Thyroid gland (tissue), 4 donors: Measurements from ENCODE around the gene SSB. TPM values are rescaled to one million over a fixed set of nuclear protein-coding genes. Genes with fewer than 3 reads are reported as not detected.
"Not testable (repeated sequence)": the region's sequence is repeated elsewhere in the genome, so short reads cannot be mapped to it uniquely, and the experiment has no call there.

Experiments used
- DNase-seq, 2 donors: peaks; one replicate each; pipeline ENCODE4 v3.0.0-alpha.2; 2019
- H3K27ac ChIP-seq, 3 donors: fragments of 200-600 bp; sonication (generic); 1 replicate in 2 of 3; 2 replicates in 1 of 3; pipeline ENCODE4 v1.5.1; 2016 to 2019; ENCODE audit warnings: mild to moderate bottlenecking in 1 of 3, moderate library complexity in 1 of 3
- H3K27me3 ChIP-seq: fragments of 200-600 bp; sonication (generic); one replicate; pipeline ENCODE4 v1.5.1; 2019
- H3K36me3 ChIP-seq, 2 donors: fragments of 200-600 bp; sonication (generic); one replicate each; pipeline ENCODE4 v1.5.1; 2016 to 2019
- H3K4me1 ChIP-seq, 2 donors: fragments of 200-600 bp; sonication (generic); one replicate each; pipeline ENCODE4 v1.5.1; 2017 to 2019
- H3K4me3 ChIP-seq, 3 donors: fragments of 200-600 bp; sonication (generic); replicated peaks in 1 of 3; 1 replicate in 2 of 3; 2 replicates in 1 of 3; pipeline ENCODE4 v1.5.1; 2016; ENCODE audit warnings: mild to moderate bottlenecking in 1 of 3
- H3K9me3 ChIP-seq: fragments of 200-600 bp; sonication (generic); one replicate; pipeline ENCODE4 v1.5.1; 2017
- CTCF ChIP-seq, 6 experiments: fragments of 200-600 bp in 3 of 6; fragments of 450-650 bp in 3 of 6; sonication (generic) in 3 of 6; IDR thresholded peaks; one replicate each; pipeline ENCODE4 v1.5.1; 2016 to 2019; ENCODE audit warnings: antibody characterized with exemption in 6 of 6, mild to moderate bottlenecking in 2 of 6, inconsistent platforms in 1 of 6, moderate library complexity in 1 of 6
- POLR2A ChIP-seq, 2 donors: fragments of 450-650 bp; IDR thresholded peaks; one replicate each; pipeline ENCODE4 v1.6.1; 2017; ENCODE audit warnings: antibody characterized with exemption in 2 of 2, mild to moderate bottlenecking in 2 of 2, moderate library complexity in 1 of 2
- WGBS, 2 donors: methylation state at CpG; one replicate each; pipeline ENCODE4 v1.1.5; 2017; 5-methylcytosine and 5-hydroxymethylcytosine counted together
- intact Hi-C: fragments of 100-400 bp; cut with DNase I; formaldehyde crosslinking; loops from one replicate; pipeline ENCODE4 v1.15.1; 2023
- total RNA-seq, 4 donors: library from RNA; depleted of rRNA; stranded (reverse); fragments of >200 nt; gene quantifications; one replicate each; pipeline ENCODE4 v1.2.3, GENCODE V29; 2016

The SSB gene
- total RNA-seq, 4 donors from 2014 or later: 58.8 to 157 (median 102) TPM

GRCh38 chr2:169840747-169841142 is 42.1 kb downstream of the SSB start:
- Histone ChIP-seq H3K27ac (no peak overlapping the region), H3K36me3 (no peaks in the 10 kb centered on the region), H3K9me3 (no peaks in the 10 kb centered on the region), H3K27me3 (no peaks in the 10 kb centered on the region), H3K4me3 (no peak overlapping the region), H3K4me1 (peaks cover 14 to 37% of the 10 kb centered on the region in 2 donors)
- intact Hi-C loops: no loop called here
- TF ChIP-seq CTCF (IDR thresholded peaks at IDR 0.05) (no peak), POLR2A (IDR thresholded peaks at IDR 0.05) (no peak)
- 97 to 100% methylated on average over 2 of the region's 2 CpGs for WGBS, 2 donors
- no peak for DNase-seq

- H3K27me3 ChIP-seq, H3K9me3 ChIP-seq, H3K36me3 ChIP-seq, H3K27ac ChIP-seq, DNase-seq, intact Hi-C loops, H3K4me3 ChIP-seq: not testable (repeated sequence)
- 98 to 100% methylated on average over 8 to 13 of the region's 24 CpGs for WGBS, 2 donors
- peaks cover 14 to 43% of the 10 kb centered on the region in 2 donors for H3K4me1 ChIP-seq
These were observed 43.0 kb downstream of the SSB start for GRCh38 chr2:169841625-169842024.

- intact Hi-C loops: no loop called here
- TF ChIP-seq POLR2A (IDR thresholded peaks at IDR 0.05): no peak
- TF ChIP-seq CTCF (IDR thresholded peaks at IDR 0.05): no peak
- Histone ChIP-seq H3K27me3 (no peaks in the 10 kb centered on the region), H3K4me1 (peaks cover 26 to 52% of the 10 kb centered on the region in 2 donors), H3K9me3 (no peaks in the 10 kb centered on the region), H3K4me3 (no peak overlapping the region), H3K36me3 (no peaks in the 10 kb centered on the region), H3K27ac (no peak overlapping the region)
- peak; percentile 63 to 70 for DNase-seq
- WGBS, 2 donors: 65 to 76% methylated on average over 2 of the region's 2 CpGs
These were observed 46.3 kb downstream of the SSB start for GRCh38 chr2:169845016-169845415.

- DNase-seq: peak; percentile 89 to 93
- H3K36me3 ChIP-seq, H3K27me3 ChIP-seq, H3K4me3 ChIP-seq, intact Hi-C loops, H3K9me3 ChIP-seq: not testable (repeated sequence)
- peaks cover 20 to 48% of the 10 kb centered on the region in 2 donors for H3K4me1 ChIP-seq
- 34 to 41% methylated on average over 8 of the region's 8 CpGs for WGBS, 2 donors
- H3K27ac ChIP-seq: peak overlapping the region; percentile 24 to 48 (median 46)
These were observed 50.5 kb downstream of the SSB start for GRCh38 chr2:169848959-169849693.

GRCh38 chr2:169849710-169850109 is 51.0 kb downstream of the SSB start:
- Histone ChIP-seq H3K4me3 (no peak overlapping the region), H3K36me3 (no peaks in the 10 kb centered on the region), H3K9me3 (no peaks in the 10 kb centered on the region), H3K4me1 (peaks cover 19 to 47% of the 10 kb centered on the region in 2 donors), H3K27me3 (no peaks in the 10 kb centered on the region), H3K27ac (peak overlapping the region; percentile 6 to 46 (median 24))
- no peak for DNase-seq
- TF ChIP-seq CTCF (IDR thresholded peaks at IDR 0.05) (no peak), POLR2A (IDR thresholded peaks at IDR 0.05) (no peak)
- 79 to 86% methylated on average over 1 of the region's 1 CpG for WGBS, 2 donors
- intact Hi-C loops: no loop called here

- Histone ChIP-seq H3K4me1 (peaks cover 18 to 41% of the 10 kb centered on the region in 2 donors), H3K27me3 (no peaks in the 10 kb centered on the region), H3K27ac (no peak overlapping the region), H3K9me3 (no peaks in the 10 kb centered on the region), H3K36me3 (no peaks in the 10 kb centered on the region), H3K4me3 (no peak overlapping the region)
- no peak for DNase-seq
- intact Hi-C loops: no loop called here
- 94% methylated on average over 4 of the region's 4 CpGs for WGBS, 2 donors
- TF ChIP-seq POLR2A (IDR thresholded peaks at IDR 0.05) (no peak), CTCF (IDR thresholded peaks at IDR 0.05) (no peak)
These were observed 54.5 kb downstream of the SSB start for GRCh38 chr2:169853041-169853668.

- WGBS, 2 donors: 66 to 87% methylated on average over 12 to 26 of the region's 42 CpGs
- H3K27me3 ChIP-seq, H3K4me3 ChIP-seq, DNase-seq, intact Hi-C loops, H3K36me3 ChIP-seq, H3K27ac ChIP-seq, H3K9me3 ChIP-seq: not testable (repeated sequence)
- H3K4me1 ChIP-seq: peaks cover 8 to 26% of the 10 kb centered on the region in 2 donors
These were observed 56.9 kb downstream of the SSB start for GRCh38 chr2:169855281-169856258.
